ENCODE measurements around the gene CSNK2A1. TPM values are rescaled to one million over a fixed set of nuclear protein-coding genes. Genes with fewer than 3 reads are reported as not detected.
"Not testable (repeated sequence)": the region's sequence is repeated elsewhere in the genome, so short reads cannot be mapped to it uniquely, and the experiment has no call there.

The CSNK2A1 gene
- 107 TPM for polyA plus RNA-seq (ENCODE audit: insufficient read length)

DNA sequence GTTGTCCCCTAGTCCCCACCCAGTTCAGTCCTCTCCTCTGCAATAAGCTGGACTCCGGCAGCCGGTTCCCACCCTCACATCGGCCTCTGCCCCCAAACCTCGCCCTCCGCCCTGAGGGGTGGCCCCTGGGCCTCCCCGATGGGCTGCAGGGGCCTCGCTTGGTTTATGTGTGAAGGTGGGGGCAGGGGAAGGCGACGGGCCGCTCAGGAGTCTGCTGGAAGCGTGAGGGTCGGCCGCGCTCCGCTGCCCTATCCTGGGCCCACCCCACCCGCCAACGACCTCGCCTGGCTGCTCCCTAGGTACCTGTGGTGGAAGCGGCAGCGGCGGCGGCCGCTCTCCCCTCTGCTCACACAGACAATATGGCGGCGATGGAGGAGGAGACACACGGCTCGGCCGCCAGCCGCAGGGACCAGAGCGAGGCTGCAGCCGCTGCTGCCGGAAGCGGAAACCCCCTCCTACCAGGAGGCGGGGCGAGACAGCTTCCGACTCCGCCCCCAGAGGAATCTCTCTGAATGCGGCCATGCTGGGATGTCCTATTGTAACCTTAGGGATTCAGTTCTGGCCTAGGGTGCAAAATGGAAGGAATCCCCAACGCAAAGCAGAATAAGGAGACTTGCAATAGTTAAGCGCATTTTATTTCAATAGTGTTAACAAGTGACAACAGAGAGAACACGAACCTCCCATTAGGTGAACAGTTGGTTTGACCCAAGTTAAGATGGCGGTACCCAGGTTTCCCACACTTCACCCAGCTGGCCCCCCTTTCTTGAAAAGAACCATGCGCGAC lies at the start of gene CSNK2A1:
TSS of gene CSNK2A1 (minus strand) at position 422 of the 784 bp plus-strand sequence. CDS start 35,239 bp downstream, outside the sequence.
- peak; percentile 87 for DNase-seq (ENCODE audit: low read depth)

GRCh38 chr20:592506-592905 lies 48.9 kb upstream of the CSNK2A1 start:
- DNase-seq (ENCODE audit: low read depth), result no peak

GRCh38 chr20:591941-592340 lies 48.4 kb upstream of the CSNK2A1 start:
- no peak for DNase-seq (ENCODE audit: low read depth)

DNA sequence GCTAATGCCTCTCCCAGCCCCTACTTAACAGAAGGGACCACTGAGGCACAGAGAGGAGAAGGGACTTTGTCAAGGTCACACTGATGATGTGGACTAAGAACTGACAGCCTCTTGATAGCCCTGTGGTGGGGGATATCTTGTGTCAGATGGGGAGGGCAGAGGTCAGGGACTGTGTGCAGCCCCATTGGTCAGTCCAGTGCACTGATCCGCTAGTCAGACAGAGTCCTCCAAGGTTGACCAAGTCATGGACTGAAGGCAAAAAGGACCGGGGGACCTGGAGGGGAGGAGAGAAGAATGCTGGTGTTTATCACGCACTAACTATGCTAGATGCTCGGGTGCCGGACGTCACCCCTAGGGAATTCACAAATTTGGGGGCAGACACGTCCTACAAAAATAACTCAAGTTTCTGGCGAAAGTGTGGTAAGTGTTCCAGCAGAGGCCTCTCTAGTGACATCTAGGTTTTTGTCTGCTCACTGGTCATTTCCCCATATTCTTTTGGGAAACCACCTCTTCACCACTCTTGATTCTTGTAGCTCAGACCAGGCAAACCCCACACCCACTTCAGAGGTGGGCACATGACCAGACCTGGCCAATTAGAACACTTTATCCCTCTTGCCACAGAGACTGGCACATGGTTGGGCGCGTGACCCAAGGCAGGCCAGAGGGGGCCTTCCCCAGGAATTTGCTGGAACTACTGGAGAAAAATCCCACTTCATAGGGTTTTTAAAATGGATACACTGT lies 45.5 kb upstream of the CSNK2A1 start:
- no peak for DNase-seq (ENCODE audit: low read depth)

GRCh38 chr20:588476-588875 lies 44.9 kb upstream of the CSNK2A1 start:
- no peak for DNase-seq (ENCODE audit: low read depth)

DNA sequence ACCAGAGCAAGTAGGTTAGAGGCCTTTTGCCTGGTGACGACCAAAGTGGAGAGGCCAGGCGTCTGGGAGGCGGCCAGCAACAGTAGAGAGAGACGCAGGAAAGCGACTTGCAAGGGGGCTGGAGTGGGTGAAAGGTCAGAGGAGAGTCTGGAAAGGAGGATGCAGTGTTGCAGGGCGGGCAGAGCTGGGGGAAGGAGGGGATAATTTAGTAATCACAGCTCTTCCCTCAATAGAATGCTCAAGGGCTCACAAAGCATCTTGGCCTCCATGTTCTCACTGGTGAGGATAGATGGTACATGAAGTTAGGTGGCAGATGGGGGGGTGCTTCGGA lies 41.3 kb upstream of the CSNK2A1 start:
- no peak for DNase-seq (ENCODE audit: low read depth)

DNA sequence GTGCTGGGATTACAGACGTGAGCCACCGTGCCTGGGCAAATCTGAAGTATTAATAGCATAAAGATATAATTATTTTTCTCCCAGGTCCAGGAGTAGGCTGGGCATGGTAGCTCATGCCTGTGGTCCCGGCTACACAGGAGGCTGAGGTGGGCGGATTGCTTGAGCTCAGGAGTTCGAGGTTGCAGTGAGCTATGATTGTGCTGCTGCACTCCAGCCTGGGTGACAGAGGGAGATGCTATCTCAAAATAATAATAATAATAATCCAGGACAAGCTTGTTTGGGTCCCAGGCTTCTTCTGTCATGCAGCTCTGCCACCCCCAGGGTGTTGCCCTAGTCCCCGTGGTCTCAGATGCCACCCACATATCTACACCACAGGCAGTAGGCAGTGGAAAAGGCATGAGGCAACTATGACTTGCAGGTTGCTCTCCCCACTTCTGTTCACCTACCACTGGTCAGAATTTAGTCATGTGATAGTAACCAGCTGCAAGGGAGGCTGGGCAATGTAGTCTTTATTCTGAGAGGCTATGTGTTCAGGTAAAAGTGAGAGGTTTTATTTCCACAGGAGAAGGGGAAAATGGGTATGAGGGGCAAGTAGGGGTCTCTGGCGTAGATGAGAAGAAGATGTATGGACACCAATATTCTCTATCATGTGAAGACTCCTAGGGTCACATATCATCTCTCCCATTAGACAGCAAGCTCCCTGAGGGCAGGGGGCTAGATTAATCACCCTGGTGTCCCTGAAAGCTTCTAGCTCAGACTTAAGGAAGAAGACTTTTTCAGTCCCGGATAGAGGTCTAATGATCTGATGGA lies 40.8 kb upstream of the CSNK2A1 start:
- no peak for DNase-seq (ENCODE audit: low read depth)

- no peak for DNase-seq (ENCODE audit: low read depth)
These were observed 38.6 kb upstream of the CSNK2A1 start for GRCh38 chr20:582204-582603.

- not testable (repeated sequence) for DNase-seq (ENCODE audit: low read depth)
These were observed 35.5 kb upstream of the CSNK2A1 start for GRCh38 chr20:578940-579690.

- DNase-seq (ENCODE audit: low read depth), result no peak
These were observed 33.7 kb upstream of the CSNK2A1 start for GRCh38 chr20:577167-577791.

GRCh38 chr20:576156-576555 lies 32.6 kb upstream of the CSNK2A1 start:
- no peak for DNase-seq (ENCODE audit: low read depth)

- DNase-seq (ENCODE audit: low read depth), result no peak
These were observed 31.6 kb upstream of the CSNK2A1 start for GRCh38 chr20:575230-575629.

GRCh38 chr20:574297-574942 lies 30.8 kb upstream of the CSNK2A1 start:
- DNase-seq (ENCODE audit: low read depth), result no peak

- no peak for DNase-seq (ENCODE audit: low read depth)
These were observed 30.1 kb upstream of the CSNK2A1 start for GRCh38 chr20:573414-574296.

DNA sequence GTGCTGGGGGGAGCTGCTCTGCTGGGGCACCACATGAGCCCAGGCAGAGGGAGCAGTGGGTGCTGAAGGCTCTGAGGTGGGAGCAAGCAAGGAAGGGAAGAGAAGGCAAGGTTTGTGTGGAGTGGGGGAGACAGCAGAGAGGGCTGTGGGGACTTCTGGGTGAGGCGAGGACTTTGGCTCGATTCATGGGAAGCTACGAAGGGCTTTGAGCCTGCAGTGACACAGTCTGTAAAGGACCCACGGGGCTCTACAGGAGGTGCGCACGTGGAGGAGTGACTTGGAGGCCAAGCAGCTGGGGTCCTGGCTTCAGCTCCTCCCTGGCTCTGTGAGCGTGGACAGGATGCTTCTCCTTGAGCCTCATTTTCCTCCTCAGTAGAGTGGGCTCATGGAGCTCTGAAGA lies 29.1 kb upstream of the CSNK2A1 start:
- no peak for DNase-seq (ENCODE audit: low read depth)

DNA sequence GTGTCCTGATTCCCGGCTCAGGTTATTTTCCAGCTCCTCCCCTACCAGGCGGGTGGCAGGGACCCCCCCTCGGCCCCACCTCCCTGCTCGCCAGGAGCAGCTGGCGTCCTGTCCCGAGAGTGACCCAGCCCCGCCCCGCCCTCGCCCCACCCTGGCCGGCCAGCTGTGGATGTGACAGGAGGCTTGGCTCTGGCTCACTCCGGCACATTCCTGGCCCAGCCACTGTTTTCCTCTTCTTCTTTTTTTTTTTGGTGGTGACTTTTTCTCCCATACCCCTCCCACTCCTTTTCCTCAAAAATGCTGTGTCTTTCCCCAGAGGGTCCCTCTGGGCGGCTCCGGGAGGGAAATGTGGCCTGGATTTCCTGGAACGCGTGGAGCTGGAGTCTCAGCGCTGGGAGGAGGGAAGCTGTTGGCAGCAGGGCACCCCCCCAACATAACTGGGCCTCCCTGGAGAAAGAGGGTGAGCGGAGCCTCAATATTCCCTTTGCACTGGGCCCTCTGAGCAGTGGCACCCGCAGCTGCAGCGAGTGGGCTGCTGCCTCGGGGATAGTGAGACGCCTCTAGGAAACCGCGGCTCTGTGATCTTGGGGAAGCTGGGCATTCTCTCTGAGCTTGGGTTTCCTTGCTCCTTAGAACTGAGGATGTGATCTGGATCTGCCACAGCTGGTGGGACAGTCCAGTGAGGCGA lies 28.3 kb upstream of the CSNK2A1 start:
- DNase-seq (ENCODE audit: low read depth), result no peak

DNA sequence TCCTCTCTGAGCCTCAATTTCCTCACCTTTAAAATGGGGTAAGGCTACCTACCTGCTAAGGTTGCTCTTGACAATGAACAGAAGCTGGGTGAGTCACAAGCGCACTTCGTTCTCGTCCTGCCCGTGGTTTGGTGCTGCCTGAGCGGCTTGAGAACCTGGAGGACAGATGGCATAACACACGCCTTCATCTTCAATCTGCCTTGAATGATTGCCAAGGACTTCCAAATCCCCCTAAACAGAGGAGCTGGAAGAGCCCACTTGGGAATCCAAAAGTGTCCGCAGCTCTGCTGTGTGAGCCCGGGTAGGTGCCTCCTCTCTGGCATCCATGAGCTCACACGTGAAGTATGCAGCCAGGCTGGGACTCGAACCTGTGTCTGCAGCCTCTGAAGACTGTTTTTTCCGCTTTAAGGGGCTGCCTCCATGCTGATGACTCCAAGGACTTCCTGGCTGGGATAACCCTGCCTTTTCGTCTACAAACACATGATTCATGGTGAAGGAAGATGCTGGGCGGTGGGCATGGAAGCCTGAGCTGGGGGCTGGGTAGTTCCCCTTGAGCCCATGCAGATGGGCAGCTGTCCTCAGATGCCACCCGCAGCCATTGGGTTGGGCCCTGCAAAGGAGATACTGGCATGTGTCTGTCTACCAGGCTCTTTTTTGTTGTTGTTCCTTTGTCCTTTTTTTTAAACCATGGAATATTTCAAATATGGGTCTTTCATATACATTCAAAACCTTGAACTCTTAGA lies 25.3 kb upstream of the CSNK2A1 start:
- DNase-seq (ENCODE audit: low read depth), result no peak

DNA sequence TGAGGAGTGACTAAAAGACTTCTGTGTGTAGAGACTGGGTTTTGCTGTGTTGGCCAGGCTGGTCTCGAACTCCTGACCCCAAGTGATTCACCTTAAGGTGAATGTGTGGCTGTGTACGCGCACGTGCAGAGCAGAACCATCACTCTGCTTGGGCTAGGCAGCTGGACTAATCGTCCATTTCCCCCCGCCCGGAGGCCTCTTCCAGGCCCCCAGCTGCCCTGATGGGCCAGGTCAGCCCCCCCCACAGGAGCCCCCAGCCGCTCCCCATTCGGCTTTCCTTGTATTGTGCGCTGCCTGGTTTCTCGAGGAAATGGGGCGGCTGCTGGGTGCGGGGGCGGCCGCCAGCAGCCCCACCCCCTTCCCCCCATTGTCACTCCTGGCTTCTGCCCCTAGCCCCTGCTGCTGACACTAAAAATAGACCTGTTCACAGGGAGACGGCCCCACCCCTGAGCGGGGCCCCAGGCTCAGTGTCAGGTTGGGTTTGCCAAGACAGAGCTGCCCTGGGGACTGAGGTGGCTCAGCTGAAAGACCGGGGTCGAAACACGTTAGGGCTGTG lies 24.6 kb upstream of the CSNK2A1 start:
- DNase-seq (ENCODE audit: low read depth), result no peak

Data from forelimb muscle (tissue), 1 donor.